MM.1S (cell line): ENCODE data around the gene CTAGE1.

Source experiments
- DNase-seq: peaks from one replicate; pipeline ENCODE4 v3.0.0-alpha.2; 2015
- H2AFZ ChIP-seq: fragments of 300-600 bp; sonication (generic); 2 replicates; pipeline ENCODE4 v1.6.0; 2016; ENCODE audit warnings: antibody characterized with exemption, low read length
- H3F3A ChIP-seq: fragments of 300-600 bp; sonication (generic); 2 replicates; pipeline ENCODE4 v1.6.1; 2016; ENCODE audit warnings: mild to moderate bottlenecking, antibody characterized with exemption, low read length, moderate library complexity, mixed read lengths; ENCODE audit not compliant: insufficient read depth
- H3K27ac ChIP-seq: fragments of 300-600 bp; sonication (generic); 2 replicates; pipeline ENCODE4 v1.5.1; 2016; ENCODE audit warnings: mild to moderate bottlenecking, low read length
- H3K27me3 ChIP-seq: fragments of 300-600 bp; sonication (generic); replicated peaks from 2 replicates; pipeline ENCODE4 v1.6.0; 2016; ENCODE audit warnings: low read length; ENCODE audit not compliant: insufficient read depth
- H3K36me3 ChIP-seq: fragments of 300-600 bp; sonication (generic); replicated peaks from 2 replicates; pipeline ENCODE4 v1.6.1; 2016; ENCODE audit warnings: mild to moderate bottlenecking, low read length, mixed read lengths; ENCODE audit not compliant: insufficient read depth
- H3K4me1 ChIP-seq: fragments of 300-600 bp; sonication (generic); 2 replicates; pipeline ENCODE4 v1.6.1; 2016; ENCODE audit warnings: low read length, mixed read lengths
- H3K4me2 ChIP-seq: fragments of 300-600 bp; sonication (generic); 2 replicates; pipeline ENCODE4 v1.6.0; 2016; ENCODE audit warnings: low read depth, low read length
- H3K4me3 ChIP-seq: fragments of 300-600 bp; sonication (generic); 2 replicates; pipeline ENCODE4 v1.5.1; 2016; ENCODE audit warnings: low read length, mixed read lengths
- H3K79me2 ChIP-seq: fragments of 300-600 bp; sonication (generic); 2 replicates; pipeline ENCODE4 v1.6.1; 2016; ENCODE audit warnings: mixed run types, low read length, mixed read lengths
- H3K9ac ChIP-seq: fragments of 300-600 bp; sonication (generic); 2 replicates; pipeline ENCODE4 v1.6.1; 2016; ENCODE audit warnings: low read length, mixed read lengths
- H3K9me2 ChIP-seq: fragments of 300-600 bp; sonication (generic); replicated peaks from 2 replicates; pipeline ENCODE4 v1.6.1; 2016; ENCODE audit warnings: mild to moderate bottlenecking, low read length, mixed read lengths; ENCODE audit not compliant: insufficient read depth
- H3K9me3 ChIP-seq: fragments of 300-600 bp; sonication (generic); replicated peaks from 2 replicates; pipeline ENCODE4 v1.6.1; 2016; ENCODE audit warnings: mild to moderate bottlenecking, low read length, mixed read lengths; ENCODE audit not compliant: insufficient read depth
- H4K20me1 ChIP-seq: fragments of 300-600 bp; sonication (generic); 2 replicates; pipeline ENCODE4 v1.6.1; 2016; ENCODE audit warnings: mild to moderate bottlenecking, low read length, moderate library complexity, mixed read lengths; ENCODE audit not compliant: insufficient read depth
- CTCF ChIP-seq: fragments of 300-600 bp; sonication (generic); IDR thresholded peaks from 2 replicates; pipeline ENCODE4 v1.5.1; 2016; ENCODE audit warnings: antibody characterized with exemption, low read length, mixed read lengths
- EZH2 ChIP-seq: fragments of 300-600 bp; sonication (generic); optimal IDR thresholded peaks from 2 replicates; pipeline ENCODE3; 2017; ENCODE audit warnings: low read depth, mild to moderate bottlenecking, antibody characterized with exemption, low read length, mixed read lengths
- EZH2phosphoT487 ChIP-seq: fragments of 300-600 bp; sonication (generic); IDR thresholded peaks from 2 replicates; pipeline ENCODE4 v1.6.1; 2018; ENCODE audit warnings: antibody characterized with exemption, low read length

The CTAGE1 gene

DNA sequence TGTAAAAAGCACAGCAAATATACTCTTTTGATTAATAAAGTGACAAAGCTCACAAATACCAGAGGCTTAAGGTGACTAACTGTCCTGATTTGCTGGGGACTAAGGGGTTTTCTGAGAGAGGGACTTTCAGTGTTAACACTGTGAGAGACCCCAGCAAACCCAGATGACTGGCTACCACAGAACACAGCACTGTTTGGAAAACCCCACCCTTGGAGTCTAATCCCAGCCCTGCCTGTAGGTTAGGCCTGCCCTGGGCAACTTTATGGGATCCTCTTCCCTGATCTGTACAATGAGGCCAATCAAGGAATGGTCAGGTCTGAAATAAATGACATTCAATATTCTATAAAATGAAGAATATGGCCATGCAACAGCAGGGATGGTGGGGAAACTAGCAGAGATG lies 30.5 kb upstream of the CTAGE1 start:
- TF ChIP-seq EZH2 (no peak), CTCF (no peak), EZH2phosphoT487 (no peak)
- no peaks in the 10 kb centered on the region for H3K79me2 ChIP-seq
- no peak overlapping the region for H2AFZ ChIP-seq
- no peak for DNase-seq
- no peaks in the 10 kb centered on the region for H3K27me3 ChIP-seq
- H3K27ac ChIP-seq = no peak overlapping the region
- H4K20me1 ChIP-seq = no peaks in the 10 kb centered on the region
- no peak overlapping the region for H3K9ac ChIP-seq
- no peaks in the 10 kb centered on the region for H3K9me2 ChIP-seq
- no peaks in the 10 kb centered on the region for H3K36me3 ChIP-seq
- no peaks in the 10 kb centered on the region for H3K9me3 ChIP-seq
- H3K4me3 ChIP-seq = no peak overlapping the region
- H3F3A ChIP-seq = no peaks in the 10 kb centered on the region
- no peak overlapping the region for H3K4me2 ChIP-seq
- H3K4me1 ChIP-seq = no peaks in the 10 kb centered on the region

GRCh38 chr18:22447792-22448191 lies 30.1 kb upstream of the CTAGE1 start:
- Histone ChIP-seq H3K4me2 (no peak overlapping the region), H3K9me2 (no peaks in the 10 kb centered on the region), H3K27ac (no peak overlapping the region), H3K4me1 (no peaks in the 10 kb centered on the region), H3K79me2 (no peaks in the 10 kb centered on the region), H3K27me3 (no peaks in the 10 kb centered on the region), H3K9ac (no peak overlapping the region), H2AFZ (no peak overlapping the region), H4K20me1 (no peaks in the 10 kb centered on the region), H3F3A (no peaks in the 10 kb centered on the region), H3K36me3 (no peaks in the 10 kb centered on the region), H3K4me3 (no peak overlapping the region), H3K9me3 (no peaks in the 10 kb centered on the region)
- TF ChIP-seq EZH2 (no peak), EZH2phosphoT487 (no peak), CTCF (no peak)
- DNase-seq = no peak

DNA sequence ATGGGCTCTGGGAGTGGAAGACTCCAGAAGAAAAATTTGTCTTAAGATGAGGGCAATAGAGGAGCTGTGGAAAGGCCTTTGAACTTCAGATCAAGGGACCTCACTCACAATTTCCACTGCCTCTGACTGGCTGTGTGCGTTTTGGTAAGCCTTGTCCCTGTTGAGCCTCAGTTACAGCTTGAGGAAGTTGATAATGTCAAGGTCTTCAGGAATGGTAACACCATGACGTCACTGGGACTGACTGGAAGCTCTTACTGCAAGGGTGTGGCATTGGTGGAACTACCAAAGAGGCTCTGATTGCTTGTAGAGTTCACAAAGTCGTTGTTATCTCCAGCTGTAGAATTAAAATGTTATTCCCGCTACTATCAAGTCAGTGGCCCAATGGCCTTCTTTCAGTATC lies 29.2 kb upstream of the CTAGE1 start:
- Histone ChIP-seq H2AFZ (no peak overlapping the region), H3K27ac (no peak overlapping the region), H3K9me2 (no peaks in the 10 kb centered on the region), H3K9ac (no peak overlapping the region), H3K4me3 (no peak overlapping the region), H4K20me1 (no peaks in the 10 kb centered on the region), H3K36me3 (no peaks in the 10 kb centered on the region), H3K9me3 (no peaks in the 10 kb centered on the region), H3K4me1 (no peaks in the 10 kb centered on the region), H3K27me3 (no peaks in the 10 kb centered on the region), H3K4me2 (no peak overlapping the region), H3F3A (no peaks in the 10 kb centered on the region), H3K79me2 (no peaks in the 10 kb centered on the region)
- TF ChIP-seq EZH2 (no peak), CTCF (no peak), EZH2phosphoT487 (no peak)
- DNase-seq = no peak
